OCI-LY7 (cell line): Measurements from ENCODE around the gene GINM1. TPM values are rescaled to one million over a fixed set of nuclear protein-coding genes. Genes with fewer than 3 reads are reported as not detected.

Experiments used
- BruUV-seq: library from RNA; stranded (reverse); fragments of 400-500 nt; replicated peaks from 2 replicates; lab custom pipeline; 2021; lab: Mats Ljungman, UMichigan
- CTCF ChIA-PET: fragments of 300-600 bp; sonication (Branson Sonifier 250); formaldehyde crosslinking; loops from one replicate; lab custom pipeline; 2022; ENCODE audit warnings: antibody characterized with exemption; ENCODE audit not compliant: unreplicated experiment; lab: Charles Lee
- POLR2A ChIA-PET: fragments of 300-600 bp; sonication (Branson Sonifier 250); formaldehyde crosslinking; loops from one replicate; lab custom pipeline; 2022; ENCODE audit warnings: antibody characterized with exemption; lab: Charles Lee
- DNase-seq: peaks from one replicate; pipeline ENCODE4 v3.0.0-alpha.2; 2015; ENCODE audit warnings: low spot score
- H2AFZ ChIP-seq: fragments of 200-600 bp; sonication (generic), shearing (Covaris generic); 2 replicates; pipeline ENCODE4 v1.6.1; 2014; ENCODE audit warnings: mild to moderate bottlenecking, antibody characterized with exemption, low read length, moderate library complexity
- H3K27ac ChIP-seq: fragments of 200-600 bp; sonication (generic); 2 replicates; pipeline ENCODE4 v1.5.1; 2014; ENCODE audit warnings: mixed run types, low read depth, mild to moderate bottlenecking, moderate library complexity, low read length, inconsistent platforms; ENCODE audit not compliant: poor library complexity, severe bottlenecking
- H3K36me3 ChIP-seq: fragments of 200-600 bp; sonication (generic); 2 replicates; pipeline ENCODE4 v1.6.1; 2014; ENCODE audit warnings: mild to moderate bottlenecking, antibody characterized with exemption, low read length, moderate library complexity, mixed read lengths; ENCODE audit not compliant: insufficient read depth
- H3K4me1 ChIP-seq: fragments of 200-600 bp; sonication (generic); 2 replicates; pipeline ENCODE4 v1.5.1; 2014; ENCODE audit warnings: mild to moderate bottlenecking, low read length; ENCODE audit not compliant: insufficient read depth, poor library complexity, severe bottlenecking
- H3K4me2 ChIP-seq: fragments of 200-600 bp; sonication (generic); 2 replicates; pipeline ENCODE4 v1.6.1; 2014; ENCODE audit warnings: mild to moderate bottlenecking, low read length
- H3K4me3 ChIP-seq: fragments of 200-600 bp; sonication (generic); 2 replicates; pipeline ENCODE4 v1.5.1; 2014; ENCODE audit warnings: mild to moderate bottlenecking, low read depth, low read length; ENCODE audit not compliant: poor library complexity, severe bottlenecking
- H3K79me2 ChIP-seq: fragments of 200-600 bp; sonication (generic); 2 replicates; pipeline ENCODE4 v1.6.1; 2016; ENCODE audit warnings: low read depth, mild to moderate bottlenecking, low read length, moderate library complexity, mixed read lengths; ENCODE audit not compliant: insufficient read depth
- H3K9me2 ChIP-seq: fragments of 200-600 bp; sonication (generic); 2 replicates; pipeline ENCODE4 v1.6.1; 2016; ENCODE audit warnings: mild to moderate bottlenecking, low read length, mixed read lengths; ENCODE audit not compliant: insufficient read depth
- H3K9me3 ChIP-seq: fragments of 200-600 bp; sonication (generic); 2 replicates; pipeline ENCODE4 v1.6.1; 2014; ENCODE audit warnings: mild to moderate bottlenecking, mixed run types, low read length, mixed read lengths
- H4K20me1 ChIP-seq: fragments of 200-600 bp; sonication (generic); 2 replicates; pipeline ENCODE4 v1.6.1; 2014; ENCODE audit warnings: mild to moderate bottlenecking, antibody characterized with exemption, low read length, moderate library complexity, mixed read lengths; ENCODE audit not compliant: insufficient read depth
- CTCF ChIP-seq: fragments of 200-600 bp; sonication (generic); conservative IDR thresholded peaks from 2 replicates; pipeline ENCODE4 v1.5.1; 2014; ENCODE audit warnings: mild to moderate bottlenecking, antibody characterized with exemption, low read length, moderate library complexity, mixed read lengths
- EZH2phosphoT487 ChIP-seq: fragments of 200-600 bp; sonication (generic); IDR thresholded peaks from 2 replicates; pipeline ENCODE4 v1.6.1; 2018; ENCODE audit warnings: low read depth, borderline replicate concordance, mild to moderate bottlenecking, mixed run types, antibody characterized with exemption, low read length, moderate library complexity, mixed read lengths
- intact Hi-C: fragments of 100-400 bp; cut with micrococcal nuclease; formaldehyde crosslinking; loops from one replicate; pipeline ENCODE4 v1.10.0; 2022; ENCODE audit not compliant: unreplicated experiment
- total RNA-seq, 2 experiments: library from RNA; depleted of rRNA in 1 of 2; stranded (reverse); fragments of >200 nt in 1 of 2; shearing (Covaris generic) in 1 of 2; gene quantifications; 2 replicates each; pipeline ENCODE4 v1.2.3, GENCODE V29; 2014 to 2022

Gene GINM1
- total RNA-seq, 2 experiments from 2014 or later: 17.2 to 38.1 TPM

- intact Hi-C loops: no loop called here
- no peak for TF ChIP-seq CTCF
- no peak for TF ChIP-seq EZH2phosphoT487
- no TSS peak for BruUV-seq
- H3K9me2 ChIP-seq: no peaks in the 10 kb centered on the region
- no peak for DNase-seq
- no peak overlapping the region for H2AFZ ChIP-seq
- no peaks in the 10 kb centered on the region for H4K20me1 ChIP-seq
- H3K4me2 ChIP-seq: no peak overlapping the region
- H3K79me2 ChIP-seq: no peaks in the 10 kb centered on the region
- H3K27ac ChIP-seq: no peak overlapping the region
- ChIA-PET CTCF (no interaction called here), POLR2A (no interaction called here)
- no peaks in the 10 kb centered on the region for H3K9me3 ChIP-seq
- no peaks in the 10 kb centered on the region for H3K4me1 ChIP-seq
- H3K36me3 ChIP-seq: peaks cover 69% of the 10 kb centered on the region
- no peak overlapping the region for H3K4me3 ChIP-seq
These were observed 15.2 kb downstream of the GINM1 start for GRCh38 chr6:149581349-149581748.

- H2AFZ ChIP-seq: no peak overlapping the region
- no peaks in the 10 kb centered on the region for H4K20me1 ChIP-seq
- ChIA-PET CTCF (no interaction called here), POLR2A (interaction anchor here (0.6 to 0.8 kb wide), 2 partner anchors 14 to 21 kb away, joined by 3 to 7 read pairs; no protein-coding TSS in a partner anchor)
- no peaks in the 10 kb centered on the region for H3K9me2 ChIP-seq
- BruUV-seq: no TSS peak
- no peaks in the 10 kb centered on the region for H3K79me2 ChIP-seq
- peaks cover 82% of the 10 kb centered on the region for H3K36me3 ChIP-seq
- intact Hi-C loops: no loop called here
- no peak for DNase-seq
- no peak for TF ChIP-seq EZH2phosphoT487
- TF ChIP-seq CTCF: no peak
- no peaks in the 10 kb centered on the region for H3K9me3 ChIP-seq
- no peak overlapping the region for H3K4me2 ChIP-seq
- H3K27ac ChIP-seq: no peak overlapping the region
- H3K4me3 ChIP-seq: no peak overlapping the region
- H3K4me1 ChIP-seq: no peaks in the 10 kb centered on the region
These were observed 20.0 kb downstream of the GINM1 start for GRCh38 chr6:149586149-149586548.

- no peaks in the 10 kb centered on the region for H3K9me2 ChIP-seq
- peaks cover 87% of the 10 kb centered on the region for H3K36me3 ChIP-seq
- H3K9me3 ChIP-seq: no peaks in the 10 kb centered on the region
- H3K27ac ChIP-seq: no peak overlapping the region
- no peak for TF ChIP-seq CTCF
- TF ChIP-seq EZH2phosphoT487: no peak
- H3K79me2 ChIP-seq: no peaks in the 10 kb centered on the region
- H4K20me1 ChIP-seq: no peaks in the 10 kb centered on the region
- H3K4me3 ChIP-seq: no peak overlapping the region
- ChIA-PET CTCF (no interaction called here), POLR2A (interaction anchor here (0.5 to 1.5 kb wide), 6 partner anchors 22 to 714 kb away, joined by 3 to 6 read pairs (median 4); no protein-coding TSS in a partner anchor)
- H3K4me1 ChIP-seq: no peaks in the 10 kb centered on the region
- H3K4me2 ChIP-seq: no peak overlapping the region
- DNase-seq: no peak
- intact Hi-C loops: no loop called here
- H2AFZ ChIP-seq: no peak overlapping the region
- no TSS peak for BruUV-seq
These were observed 26.8 kb downstream of the GINM1 start for GRCh38 chr6:149592983-149593382.
